NCI-H1417 (cell line): Measurements from ENCODE around the gene PVALEF.
A peak's percentile ranks its signal among the peaks of the same experiment; 100 is the strongest.

Experiments
- DNase-seq, 3 experiments: peaks; one replicate each; lab custom pipeline; 2025; lab: John Stamatoyannopoulos, UW

Gene PVALEF

GRCh38 chr17:81163051-81163695, 2.1 kb upstream of the PVALEF start:
- DNase-seq, result no peak

GRCh38 chr17:81163703-81164370, 1.5 kb upstream of the PVALEF start:
- no peak for DNase-seq

- peak in 2 of 3 experiments; percentile 16 to 38 for DNase-seq
These were observed 699 bp upstream of the PVALEF start for GRCh38 chr17:81164371-81165245.

GRCh38 chr17:81166033-81166492, 756 bp downstream of the PVALEF start, which contains the start of gene AATK:
Gene AATK (minus strand): TSS chr17:81166221. CDS start chr17:81165992, 229 bp downstream.
- DNase-seq, result peak in 2 of 3 experiments; percentile 52 to 59

GRCh38 chr17:81167194-81167524, 1.9 kb downstream of the PVALEF start:
- no peak for DNase-seq

GRCh38 chr17:81167638-81168037, 2.3 kb downstream of the PVALEF start:
- DNase-seq, result no peak

GRCh38 chr17:81169870-81170309, 4.6 kb downstream of the PVALEF start:
- DNase-seq, result no peak

- no peak for DNase-seq
These were observed 5.6 kb downstream of the PVALEF start for GRCh38 chr17:81170727-81171494.

- DNase-seq, result no peak
These were observed 6.6 kb downstream of the PVALEF start for GRCh38 chr17:81171941-81172340.

GRCh38 chr17:81173052-81173761, 7.9 kb downstream of the PVALEF start:
- DNase-seq, result no peak

- DNase-seq, result no peak
These were observed 8.5 kb downstream of the PVALEF start for GRCh38 chr17:81173762-81174155.

GRCh38 chr17:81176666-81177065, 11.4 kb downstream of the PVALEF start:
- peak in 1 of 3 experiments; percentile 2 for DNase-seq

GRCh38 chr17:81178136-81179091, 13.1 kb downstream of the PVALEF start:
- no peak for DNase-seq

- no peak for DNase-seq
These were observed 13.9 kb downstream of the PVALEF start for GRCh38 chr17:81179220-81179619.

- DNase-seq, result no peak
These were observed 14.6 kb downstream of the PVALEF start for GRCh38 chr17:81179861-81180260.

- DNase-seq, result no peak
These were observed 15.8 kb downstream of the PVALEF start for GRCh38 chr17:81180836-81181810.

- DNase-seq, result no peak
These were observed 16.5 kb downstream of the PVALEF start for GRCh38 chr17:81181811-81182185.

- DNase-seq, result no peak
These were observed 17.3 kb downstream of the PVALEF start for GRCh38 chr17:81182596-81182995.

GRCh38 chr17:81183316-81183715, 18.0 kb downstream of the PVALEF start:
- no peak for DNase-seq
